CD14-positive monocyte (primary cell): ENCODE results near the gene CUEDC1. TPM values are rescaled to one million over a fixed set of nuclear protein-coding genes. Genes with fewer than 3 reads are reported as not detected.

ENCODE experiments used
- DNase-seq, 3 donors: peaks; one replicate each; pipeline ENCODE4 v3.0.0-alpha.2; 2011 to 2022
- H2AFZ ChIP-seq: 2 replicates; pipeline ENCODE4 v1.6.0; 2012; ENCODE audit warnings: mild to moderate bottlenecking, low read depth, low read length, inconsistent platforms; ENCODE audit not compliant: insufficient read depth, poor library complexity, severe bottlenecking
- H3K27ac ChIP-seq, 2 donors: 1 replicate in 1 of 2; 2 replicates in 1 of 2; pipeline ENCODE4 v1.5.1; 2012 to 2013; ENCODE audit warnings: low read length in 2 of 2, control low read depth in 1 of 2, inconsistent platforms in 1 of 2, low read depth in 1 of 2, mild to moderate bottlenecking in 1 of 2
- H3K27me3 ChIP-seq, 2 donors: one replicate each; pipeline versions ENCODE4 v1.6.0 to v1.6.1; 2011 to 2013; ENCODE audit warnings: low read length in 2 of 2; ENCODE audit not compliant: control insufficient read depth in 2 of 2, insufficient read depth in 2 of 2
- H3K36me3 ChIP-seq, 2 donors: replicated peaks in 1 of 2; 1 replicate in 1 of 2; 2 replicates in 1 of 2; pipeline versions ENCODE4 v1.5.1 to v1.6.1; 2012 to 2013; ENCODE audit warnings: low read length in 2 of 2, control low read depth in 1 of 2, inconsistent platforms in 1 of 2, mild to moderate bottlenecking in 1 of 2; ENCODE audit not compliant: insufficient read depth in 2 of 2, control insufficient read depth in 1 of 2
- H3K4me1 ChIP-seq, 2 donors: 1 replicate in 1 of 2; 2 replicates in 1 of 2; pipeline versions ENCODE4 v1.5.1 to v1.6.1; 2012 to 2013; ENCODE audit warnings: low read length in 2 of 2, control low read depth in 1 of 2, inconsistent platforms in 1 of 2, mild to moderate bottlenecking in 1 of 2, moderate library complexity in 1 of 2; ENCODE audit not compliant: insufficient read depth in 2 of 2, control insufficient read depth in 1 of 2
- H3K4me2 ChIP-seq: replicated peaks from 2 replicates; pipeline ENCODE3; 2012; ENCODE audit warnings: low read length, moderate library complexity, mild to moderate bottlenecking; ENCODE audit not compliant: poor library complexity, severe bottlenecking; ENCODE audit errors: extremely low read depth
- H3K4me3 ChIP-seq, 3 experiments: fragments of 200-600 bp in 1 of 3; sonication (generic) in 1 of 3; replicated peaks in 1 of 3; 1 replicate in 2 of 3; 2 replicates in 1 of 3; pipeline ENCODE4 v1.5.1; 2011 to 2013; ENCODE audit warnings: low read length in 3 of 3, mild to moderate bottlenecking in 3 of 3, control low read depth in 2 of 3, low read depth in 2 of 3, inconsistent platforms in 1 of 3, moderate library complexity in 1 of 3
- H3K79me2 ChIP-seq: 2 replicates; pipeline ENCODE4 v1.6.0; 2012; ENCODE audit warnings: mild to moderate bottlenecking, control low read depth, inconsistent platforms, low read length, moderate library complexity; ENCODE audit not compliant: insufficient read depth
- H3K9ac ChIP-seq: 2 replicates; pipeline ENCODE4 v1.6.0; 2017; ENCODE audit warnings: low read length, mild to moderate bottlenecking; ENCODE audit not compliant: insufficient read depth, poor library complexity, severe bottlenecking
- H3K9me3 ChIP-seq, 2 donors: replicated peaks in 1 of 2; 1 replicate in 1 of 2; 2 replicates in 1 of 2; pipeline versions ENCODE4 v1.5.1 to v1.6.1; 2012 to 2013; ENCODE audit warnings: low read length in 2 of 2, control low read depth in 1 of 2; ENCODE audit not compliant: control insufficient read depth in 1 of 2, insufficient read depth in 1 of 2
- H4K20me1 ChIP-seq: 2 replicates; pipeline ENCODE4 v1.6.0; 2012; ENCODE audit warnings: mild to moderate bottlenecking, low read length, control low read depth, moderate library complexity; ENCODE audit not compliant: insufficient read depth
- H3K27ac Mint-ChIP-seq, 7 donors: one replicate each; pipeline ENCODE4 v1.8.0; 2020; ENCODE audit warnings: mild to moderate bottlenecking in 7 of 7, mixed read lengths in 7 of 7, moderate library complexity in 6 of 7, inconsistent platforms in 2 of 7
- H3K27me3 Mint-ChIP-seq, 3 donors: one replicate each; pipeline ENCODE4 v1.8.0; 2021 to 2022; ENCODE audit warnings: low read depth in 3 of 3, mild to moderate bottlenecking in 3 of 3, mixed read lengths in 3 of 3, moderate library complexity in 3 of 3, inconsistent platforms in 1 of 3
- H3K36me3 Mint-ChIP-seq, 2 donors: one replicate each; pipeline ENCODE4 v1.8.0; 2020; ENCODE audit warnings: mixed read lengths in 2 of 2, inconsistent platforms in 1 of 2, mild to moderate bottlenecking in 1 of 2
- H3K4me1 Mint-ChIP-seq: one replicate; pipeline ENCODE4 v1.8.0; 2020; ENCODE audit warnings: mild to moderate bottlenecking, mixed read lengths
- H3K4me3 Mint-ChIP-seq, 2 donors: one replicate each; pipeline ENCODE4 v1.8.0; 2020; ENCODE audit warnings: mild to moderate bottlenecking in 2 of 2, mixed read lengths in 2 of 2, moderate library complexity in 1 of 2
- H3K9me3 Mint-ChIP-seq, 7 donors: one replicate each; pipeline ENCODE4 v1.8.0; 2020 to 2022; ENCODE audit warnings: mixed read lengths in 7 of 7, mild to moderate bottlenecking in 6 of 7, moderate library complexity in 6 of 7, inconsistent platforms in 2 of 7
- WGBS: methylation state at CpG from one replicate; pipeline ENCODE4 v1.1.5; 2013; ENCODE audit warnings: missing lambda C conversion rate; ENCODE audit not compliant: insufficient coverage; 5-methylcytosine and 5-hydroxymethylcytosine counted together
- intact Hi-C, 2 donors: fragments of 100-400 bp; cut with micrococcal nuclease; formaldehyde crosslinking; loops; one replicate each; pipeline versions ENCODE4 v1.15.0 to v1.15.1; 2023
- polyA plus RNA-seq, 3 donors: library from polyadenylated mRNA; depleted of rRNA in 1 of 3; unstranded in 2 of 3; stranded (reverse) in 1 of 3; fragments of 300-500 nt in 2 of 3; fragments of >200 nt in 1 of 3; fragmentation: Illumina TruSeq in 2 of 3; gene quantifications; 1 replicate in 2 of 3; 2 replicates in 1 of 3; pipeline ENCODE4 v1.2.3, GENCODE V29; 2012 to 2021
- TF ChIP-seq, protein P1 (sequence below): fragments of 200-600 bp; IDR thresholded peaks from one replicate; pipeline ENCODE4 v1.8.0; 2022; ENCODE audit warnings: antibody characterized with exemption, mild to moderate bottlenecking

The CUEDC1 gene
- polyA plus RNA-seq, 3 donors = 4.2 to 31.0 (median 4.3) TPM

DNA sequence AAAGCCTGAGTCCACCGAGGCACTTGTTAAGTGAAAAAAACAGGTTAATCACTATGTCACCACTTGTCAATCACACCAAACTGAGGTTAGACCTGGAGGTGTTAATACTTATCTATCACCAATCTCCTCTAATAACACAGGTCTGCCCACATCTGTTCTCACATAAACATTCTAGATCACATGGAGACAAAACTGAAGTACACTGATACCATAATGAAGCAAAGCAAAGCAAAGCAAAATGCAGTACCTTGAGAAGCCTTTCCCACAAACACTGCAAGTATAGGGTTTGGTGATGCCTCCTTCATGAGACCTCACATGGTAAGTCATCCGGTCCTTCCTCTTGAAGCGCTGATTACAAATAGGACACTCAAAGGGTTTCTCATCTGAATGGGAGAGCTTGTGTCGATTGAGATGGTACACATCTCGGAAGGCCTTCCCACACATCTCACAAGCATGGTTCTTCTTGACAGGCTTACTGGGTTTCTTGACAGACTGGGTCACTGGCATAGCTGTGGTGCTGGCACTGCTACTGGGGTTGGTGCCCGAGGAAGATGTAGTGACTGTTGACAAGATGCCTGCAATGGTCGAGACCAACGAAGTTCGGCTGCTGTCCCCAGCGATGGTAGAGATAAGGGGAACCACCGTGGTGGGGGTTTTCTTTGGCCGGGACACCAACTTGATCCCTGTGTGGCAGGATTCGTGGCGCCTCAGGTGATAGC lies 27.4 kb upstream of the CUEDC1 start:
- H3K9ac ChIP-seq = no peak overlapping the region
- H3K36me3 ChIP-seq = peaks cover 56 to 75% of the 10 kb centered on the region in 2 donors
- H3K4me1 ChIP-seq = peaks cover 25 to 52% of the 10 kb centered on the region in 2 donors
- peaks cover 93% of the 10 kb centered on the region for H3K79me2 ChIP-seq
- H3K27ac Mint-ChIP-seq = peak overlapping the region in 1 of 7 donors; percentile 10
- H3K9me3 Mint-ChIP-seq = no peaks in the 10 kb centered on the region
- H3K9me3 ChIP-seq = no peaks in the 10 kb centered on the region
- no peaks in the 10 kb centered on the region for H3K27me3 Mint-ChIP-seq
- no peaks in the 10 kb centered on the region for H3K27me3 ChIP-seq
- H4K20me1 ChIP-seq = peaks cover 94% of the 10 kb centered on the region
- peaks cover 52 to 69% of the 10 kb centered on the region in 2 donors for H3K36me3 Mint-ChIP-seq
- peaks cover 54% of the 10 kb centered on the region for H3K4me1 Mint-ChIP-seq
- no peak overlapping the region for H2AFZ ChIP-seq
- peak overlapping the region in 1 of 2 donors; percentile 26 for H3K4me3 Mint-ChIP-seq
- no peak for DNase-seq
- H3K4me3 ChIP-seq = no peak overlapping the region
- no peak overlapping the region for H3K4me2 ChIP-seq
- H3K27ac ChIP-seq = no peak overlapping the region
- intact Hi-C loops = no loop called here
- TF ChIP-seq, protein P1, sequence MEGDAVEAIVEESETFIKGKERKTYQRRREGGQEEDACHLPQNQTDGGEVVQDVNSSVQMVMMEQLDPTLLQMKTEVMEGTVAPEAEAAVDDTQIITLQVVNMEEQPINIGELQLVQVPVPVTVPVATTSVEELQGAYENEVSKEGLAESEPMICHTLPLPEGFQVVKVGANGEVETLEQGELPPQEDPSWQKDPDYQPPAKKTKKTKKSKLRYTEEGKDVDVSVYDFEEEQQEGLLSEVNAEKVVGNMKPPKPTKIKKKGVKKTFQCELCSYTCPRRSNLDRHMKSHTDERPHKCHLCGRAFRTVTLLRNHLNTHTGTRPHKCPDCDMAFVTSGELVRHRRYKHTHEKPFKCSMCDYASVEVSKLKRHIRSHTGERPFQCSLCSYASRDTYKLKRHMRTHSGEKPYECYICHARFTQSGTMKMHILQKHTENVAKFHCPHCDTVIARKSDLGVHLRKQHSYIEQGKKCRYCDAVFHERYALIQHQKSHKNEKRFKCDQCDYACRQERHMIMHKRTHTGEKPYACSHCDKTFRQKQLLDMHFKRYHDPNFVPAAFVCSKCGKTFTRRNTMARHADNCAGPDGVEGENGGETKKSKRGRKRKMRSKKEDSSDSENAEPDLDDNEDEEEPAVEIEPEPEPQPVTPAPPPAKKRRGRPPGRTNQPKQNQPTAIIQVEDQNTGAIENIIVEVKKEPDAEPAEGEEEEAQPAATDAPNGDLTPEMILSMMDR = no peak
- 96% methylated on average over 10 of the region's 14 CpGs for WGBS

DNA sequence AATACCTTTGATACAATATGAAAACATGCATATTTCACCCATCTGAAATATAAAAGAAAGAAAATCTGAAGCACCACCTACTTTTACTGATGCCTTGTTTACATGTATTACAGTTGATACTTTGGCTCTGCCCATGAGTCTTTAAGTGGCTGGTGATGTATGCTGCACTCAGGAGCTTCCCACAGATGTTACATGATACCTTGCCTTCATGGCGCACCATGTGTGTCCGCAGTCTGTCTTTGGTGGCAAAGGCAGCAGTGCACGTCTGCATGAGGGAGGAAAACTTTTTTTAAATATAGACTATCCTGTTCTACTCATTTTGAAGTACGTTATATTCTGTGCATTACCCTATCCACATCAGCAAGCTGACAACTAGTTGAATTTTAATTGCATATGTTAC lies 25.3 kb upstream of the CUEDC1 start:
- Histone ChIP-seq H3K27me3 (no peaks in the 10 kb centered on the region), H4K20me1 (peaks cover 98% of the 10 kb centered on the region), H3K79me2 (peaks cover 78% of the 10 kb centered on the region), H3K9me3 (no peaks in the 10 kb centered on the region), H2AFZ (no peak overlapping the region), H3K27ac (no peak overlapping the region), H3K9ac (no peak overlapping the region), H3K4me1 (peaks cover 11 to 34% of the 10 kb centered on the region in 2 donors), H3K36me3 (peaks cover 77 to 96% of the 10 kb centered on the region in 2 donors), H3K4me3 (no peak overlapping the region), H3K4me2 (no peak overlapping the region)
- Mint-ChIP-seq H3K4me1 (peaks cover 41% of the 10 kb centered on the region), H3K27ac (no peak overlapping the region), H3K27me3 (no peaks in the 10 kb centered on the region), H3K36me3 (peaks cover 71 to 90% of the 10 kb centered on the region in 2 donors), H3K4me3 (no peak overlapping the region), H3K9me3 (no peaks in the 10 kb centered on the region)
- WGBS = no CpG with 5 or more reads among the region's 4 CpGs
- no peak for DNase-seq
- TF ChIP-seq, protein P1 = no peak
- intact Hi-C loops = no loop called here
